Neural progenitor cell (in vitro differentiated cells): ENCODE data around the gene SEC23B.

Source experiments
- CTCF ChIP-seq: fragments of 200-600 bp; sonication (generic); IDR thresholded peaks from 2 replicates; pipeline ENCODE4 v1.5.1; 2017; ENCODE audit warnings: antibody characterized with exemption, mild to moderate bottlenecking
- EZH2phosphoT487 ChIP-seq: fragments of 200-600 bp; sonication (generic); IDR thresholded peaks from 2 replicates; pipeline ENCODE4 v1.6.1; 2017; ENCODE audit warnings: antibody characterized with exemption

DNA sequence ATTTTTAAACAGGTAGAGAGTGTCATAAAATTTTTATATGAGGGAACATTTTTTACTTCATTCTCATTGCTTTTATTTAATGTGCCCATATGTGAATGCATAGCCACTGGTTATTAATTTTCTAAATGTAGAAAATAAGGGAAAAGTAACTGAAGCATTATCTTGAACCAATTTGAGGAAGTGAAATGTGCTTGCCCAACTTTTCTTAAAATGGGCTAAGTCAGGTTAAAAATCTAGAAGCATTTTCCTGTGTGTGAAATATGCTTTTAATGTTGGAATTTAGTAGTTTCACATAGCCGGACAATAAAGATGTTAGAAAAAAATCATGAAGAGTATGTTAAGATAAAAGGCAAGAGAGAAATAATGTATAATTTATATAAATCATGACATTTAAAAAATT, 3.8 kb downstream of the SEC23B start:
- TF ChIP-seq CTCF (no peak), EZH2phosphoT487 (no peak)
